Stimulated activated memory B cell treated with anti-CD40 and anti-IgM and Interleukin-4, amounts not matched to agents 10 μg/mL and 1 μg/mL and 100 μg/mL, for 72 hours (primary cell): ENCODE measurements around the gene PUS7L.
"Not testable (repeated sequence)": the region's sequence is repeated elsewhere in the genome, so short reads cannot be mapped to it uniquely, and the experiment has no call there.

Experiments used
- ATAC-seq: fragments of 150-1000 bp; cut with Tn5 transposase; 2 replicates; pipeline ENCODE4 v1.10.0; 2021
- H3K27ac Mint-ChIP-seq: one replicate; pipeline ENCODE4 v1.8.0; 2022; ENCODE audit warnings: mild to moderate bottlenecking, mixed read lengths
- H3K27me3 Mint-ChIP-seq: one replicate; pipeline ENCODE4 v1.8.0; 2022; ENCODE audit warnings: mixed read lengths
- H3K36me3 Mint-ChIP-seq: one replicate; pipeline ENCODE4 v1.8.0; 2022; ENCODE audit warnings: mixed read lengths
- H3K4me1 Mint-ChIP-seq: one replicate; pipeline ENCODE4 v1.8.0; 2022; ENCODE audit warnings: mixed read lengths
- H3K4me3 Mint-ChIP-seq: one replicate; pipeline ENCODE4 v1.8.0; 2022; ENCODE audit warnings: mild to moderate bottlenecking, moderate library complexity, mixed read lengths
- H3K9me3 Mint-ChIP-seq: one replicate; pipeline ENCODE4 v1.8.0; 2022; ENCODE audit warnings: mixed read lengths

Gene PUS7L

GRCh38 chr12:43723134-43723533 lies 35.5 kb downstream of the PUS7L start:
- Mint-ChIP-seq H3K27ac (no peak overlapping the region), H3K36me3 (peaks cover 29% of the 10 kb centered on the region), H3K4me1 (no peaks in the 10 kb centered on the region), H3K4me3 (no peak overlapping the region), H3K27me3 (no peaks in the 10 kb centered on the region), H3K9me3 (no peaks in the 10 kb centered on the region)
- no peak for ATAC-seq

GRCh38 chr12:43722621-43723020 lies 36.0 kb downstream of the PUS7L start:
- Mint-ChIP-seq H3K9me3 (no peaks in the 10 kb centered on the region), H3K27ac (no peak overlapping the region), H3K36me3 (peaks cover 29% of the 10 kb centered on the region), H3K27me3 (no peaks in the 10 kb centered on the region), H3K4me3 (no peak overlapping the region), H3K4me1 (no peaks in the 10 kb centered on the region)
- no peak for ATAC-seq

GRCh38 chr12:43711348-43711747 lies 47.2 kb downstream of the PUS7L start:
- Mint-ChIP-seq H3K36me3 (no peaks in the 10 kb centered on the region), H3K9me3 (peaks cover 9% of the 10 kb centered on the region), H3K4me3 (no peak overlapping the region), H3K27ac (no peak overlapping the region), H3K27me3 (peaks cover 19% of the 10 kb centered on the region), H3K4me1 (no peaks in the 10 kb centered on the region)
- ATAC-seq = no peak

GRCh38 chr12:43703772-43704171 lies 54.8 kb downstream of the PUS7L start:
- not testable (repeated sequence) for H3K9me3 Mint-ChIP-seq, H3K4me3 Mint-ChIP-seq, H3K27me3 Mint-ChIP-seq, H3K4me1 Mint-ChIP-seq, ATAC-seq, H3K27ac Mint-ChIP-seq, H3K36me3 Mint-ChIP-seq

- not testable (repeated sequence) for H3K4me1 Mint-ChIP-seq, H3K9me3 Mint-ChIP-seq, H3K27me3 Mint-ChIP-seq, H3K27ac Mint-ChIP-seq, H3K4me3 Mint-ChIP-seq, H3K36me3 Mint-ChIP-seq, ATAC-seq
Observed at GRCh38 chr12:43701194-43701593, 57.4 kb downstream of the PUS7L start.

GRCh38 chr12:43696154-43696553 lies 62.4 kb downstream of the PUS7L start:
- ATAC-seq = no peak
- H3K27ac Mint-ChIP-seq = no peak overlapping the region
- no peaks in the 10 kb centered on the region for H3K9me3 Mint-ChIP-seq
- H3K27me3 Mint-ChIP-seq = no peaks in the 10 kb centered on the region
- no peaks in the 10 kb centered on the region for H3K36me3 Mint-ChIP-seq
- H3K4me3 Mint-ChIP-seq = no peak overlapping the region
- H3K4me1 Mint-ChIP-seq = no peaks in the 10 kb centered on the region

- H3K36me3 Mint-ChIP-seq = no peaks in the 10 kb centered on the region
- H3K27ac Mint-ChIP-seq = no peak overlapping the region
- ATAC-seq = no peak
- H3K27me3 Mint-ChIP-seq = no peaks in the 10 kb centered on the region
- no peaks in the 10 kb centered on the region for H3K4me1 Mint-ChIP-seq
- H3K4me3 Mint-ChIP-seq = no peak overlapping the region
- H3K9me3 Mint-ChIP-seq = no peaks in the 10 kb centered on the region
Observed at GRCh38 chr12:43694879-43695278, 63.7 kb downstream of the PUS7L start.

- Mint-ChIP-seq H3K27me3 (peaks cover 14% of the 10 kb centered on the region), H3K27ac (no peak overlapping the region), H3K9me3 (peaks cover 3% of the 10 kb centered on the region), H3K4me3 (no peak overlapping the region), H3K4me1 (no peaks in the 10 kb centered on the region), H3K36me3 (no peaks in the 10 kb centered on the region)
- ATAC-seq = no peak
Observed at GRCh38 chr12:43692064-43692463, 66.5 kb downstream of the PUS7L start.

- H3K36me3 Mint-ChIP-seq, H3K4me3 Mint-ChIP-seq, H3K9me3 Mint-ChIP-seq, H3K4me1 Mint-ChIP-seq, ATAC-seq, H3K27ac Mint-ChIP-seq: not testable (repeated sequence)
- H3K27me3 Mint-ChIP-seq = peaks cover 23% of the 10 kb centered on the region
Observed at GRCh38 chr12:43685491-43685890, 73.1 kb downstream of the PUS7L start.

- peaks cover 10% of the 10 kb centered on the region for H3K27me3 Mint-ChIP-seq
- no peak for ATAC-seq
- H3K36me3 Mint-ChIP-seq = no peaks in the 10 kb centered on the region
- no peaks in the 10 kb centered on the region for H3K9me3 Mint-ChIP-seq
- no peak overlapping the region for H3K27ac Mint-ChIP-seq
- no peak overlapping the region for H3K4me3 Mint-ChIP-seq
- H3K4me1 Mint-ChIP-seq = no peaks in the 10 kb centered on the region
Observed at GRCh38 chr12:43676183-43676813, 82.3 kb downstream of the PUS7L start.

- Mint-ChIP-seq H3K4me3 (no peak overlapping the region), H3K9me3 (no peaks in the 10 kb centered on the region), H3K27me3 (peaks cover 10% of the 10 kb centered on the region), H3K36me3 (no peaks in the 10 kb centered on the region), H3K4me1 (no peaks in the 10 kb centered on the region), H3K27ac (no peak overlapping the region)
- peak; percentile 16 for ATAC-seq
Observed at GRCh38 chr12:43675048-43675904, 83.3 kb downstream of the PUS7L start.

- Mint-ChIP-seq H3K4me1 (no peaks in the 10 kb centered on the region), H3K36me3 (no peaks in the 10 kb centered on the region), H3K27ac (no peak overlapping the region), H3K27me3 (peaks cover 15% of the 10 kb centered on the region), H3K4me3 (no peak overlapping the region), H3K9me3 (no peaks in the 10 kb centered on the region)
- no peak for ATAC-seq
Observed at GRCh38 chr12:43669373-43669772, 89.2 kb downstream of the PUS7L start.
